GM12874 (cell line): ENCODE measurements around the gene SUSD2.

Source experiments
- CTCF ChIP-seq: IDR thresholded peaks from 2 replicates; pipeline ENCODE4 v1.5.1; 2011; ENCODE audit warnings: low read depth, mild to moderate bottlenecking, control low read depth, low read length, moderate library complexity; ENCODE audit not compliant: insufficient read depth

The SUSD2 gene

GRCh38 chr22:24146791-24147353 is 34.4 kb upstream of the SUSD2 start:
- no peak for TF ChIP-seq CTCF

- no peak for TF ChIP-seq CTCF
Measured at GRCh38 chr22:24147666-24148065, 33.6 kb upstream of the SUSD2 start.

DNA sequence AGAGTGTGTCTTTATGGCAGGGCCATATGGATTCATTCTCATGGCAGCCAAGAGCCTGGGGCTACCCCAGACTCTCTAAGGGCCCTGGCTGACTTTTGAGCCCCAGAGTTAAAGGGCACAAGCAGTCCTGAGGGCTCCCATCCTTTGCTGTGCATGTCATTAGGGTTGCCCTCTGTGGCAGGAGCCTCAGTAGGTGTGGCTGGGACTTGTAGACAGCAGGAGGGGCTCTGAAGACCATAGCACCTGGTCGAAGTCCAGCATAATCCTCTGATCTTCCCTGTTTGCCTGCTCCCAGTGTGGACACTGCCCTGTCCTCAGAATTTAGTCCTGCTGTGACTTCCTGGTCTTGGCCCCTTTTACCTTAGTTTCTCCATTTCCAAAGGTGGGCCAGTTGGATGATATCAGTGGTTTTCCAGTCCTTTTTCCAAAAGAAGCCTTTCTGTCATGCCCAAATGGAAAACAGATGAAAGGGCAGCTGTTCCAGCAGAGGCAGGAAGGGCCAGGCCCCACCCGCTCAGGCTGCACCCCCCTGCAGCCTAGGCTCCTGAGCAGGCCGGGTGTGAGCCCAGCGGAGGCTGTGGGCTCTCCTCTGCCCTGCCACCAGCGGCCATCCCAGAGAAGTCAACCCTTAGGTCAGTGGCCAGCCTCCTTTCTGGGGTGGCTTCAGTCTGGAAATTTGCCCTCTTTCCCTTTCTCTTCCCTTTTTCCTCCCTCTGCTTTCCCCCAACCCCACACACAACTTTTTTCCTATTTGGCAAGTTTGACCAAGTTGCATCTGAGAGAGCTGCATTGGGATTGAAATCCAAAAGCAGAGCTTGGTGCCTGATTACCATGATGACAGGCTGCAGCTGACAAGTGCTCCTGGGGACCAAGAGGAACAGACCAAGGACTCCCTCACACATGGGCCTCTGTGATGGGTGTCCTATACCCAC is 32.8 kb upstream of the SUSD2 start:
- no peak for TF ChIP-seq CTCF

DNA sequence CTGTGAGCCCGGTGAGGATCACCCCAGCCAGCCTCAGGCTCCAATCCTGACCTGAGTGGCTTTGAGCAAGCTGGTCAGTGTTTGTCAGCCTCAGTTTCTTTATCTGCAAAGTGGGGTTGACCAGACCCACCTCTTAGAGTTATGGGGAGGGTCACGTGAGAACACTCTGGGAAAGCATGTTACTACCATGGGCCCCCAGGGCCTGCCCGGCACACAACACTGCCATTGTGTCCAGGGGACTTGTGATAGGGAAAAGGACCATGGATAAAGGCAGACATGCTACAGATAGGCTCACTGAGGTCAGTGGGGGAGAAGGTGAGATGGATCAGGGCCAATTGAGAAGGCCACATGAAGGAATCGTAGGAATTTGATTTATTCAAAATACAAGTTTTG is 32.1 kb upstream of the SUSD2 start:
- TF ChIP-seq CTCF: no peak

GRCh38 chr22:24153353-24153752 is 27.9 kb upstream of the SUSD2 start:
- TF ChIP-seq CTCF: no peak

- TF ChIP-seq CTCF: no peak
Measured at GRCh38 chr22:24153959-24154358, 27.3 kb upstream of the SUSD2 start.

DNA sequence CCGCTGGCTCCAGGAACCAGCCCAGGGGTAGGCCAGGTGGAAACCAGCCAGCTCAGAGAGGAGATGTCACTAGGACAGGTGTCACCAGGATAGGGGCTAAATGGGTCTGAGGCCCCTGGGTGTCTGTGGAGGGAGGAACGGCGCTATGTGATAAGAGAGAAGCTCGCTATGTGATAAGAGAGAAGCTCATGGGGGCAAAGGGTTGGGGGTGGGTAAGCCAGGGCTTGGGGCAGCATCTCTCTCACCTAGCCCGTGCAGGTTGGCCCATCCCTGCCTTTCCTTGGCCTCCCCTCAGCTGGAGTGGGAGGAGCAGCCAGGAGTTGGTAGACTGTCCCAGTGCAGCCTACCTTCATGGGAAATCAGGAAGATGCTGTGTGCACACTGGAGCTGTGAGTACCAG is 26.5 kb upstream of the SUSD2 start:
- no peak for TF ChIP-seq CTCF
